Uterus (tissue), 4 donors: ENCODE measurements around the gene FOXK1. TPM values are rescaled to one million over a fixed set of nuclear protein-coding genes. Genes with fewer than 3 reads are reported as not detected.
A peak's percentile ranks its signal among the peaks of the same experiment; 100 is the strongest.

ENCODE experiments used
- DNase-seq, 2 donors: peaks; one replicate each; pipeline ENCODE4 v3.0.0-alpha.2; 2019 to 2020
- H3K27ac ChIP-seq, 2 donors: fragments of 200-600 bp; sonication (generic); 1 replicate in 1 of 2; 2 replicates in 1 of 2; pipeline ENCODE4 v1.5.1; 2016 to 2018
- H3K27me3 ChIP-seq, 2 donors: fragments of 200-600 bp; sonication (generic); one replicate each; pipeline ENCODE4 v1.5.1; 2018 to 2019; ENCODE audit warnings: control low read depth in 1 of 2
- H3K36me3 ChIP-seq, 2 donors: fragments of 200-600 bp; sonication (generic); one replicate each; pipeline ENCODE4 v1.5.1; 2019; ENCODE audit warnings: control low read depth in 1 of 2
- H3K4me1 ChIP-seq, 2 donors: fragments of 200-600 bp; sonication (generic); one replicate each; pipeline ENCODE4 v1.5.1; 2018 to 2019; ENCODE audit warnings: control low read depth in 1 of 2
- H3K4me3 ChIP-seq, 2 donors: fragments of 200-600 bp; sonication (generic); 1 replicate in 1 of 2; 2 replicates in 1 of 2; pipeline ENCODE4 v1.5.1; 2018 to 2019; ENCODE audit warnings: mild to moderate bottlenecking in 1 of 2
- H3K9me3 ChIP-seq, 2 donors: fragments of 200-600 bp; sonication (generic); one replicate each; pipeline ENCODE4 v1.5.1; 2019; ENCODE audit warnings: control low read depth in 1 of 2
- CTCF ChIP-seq, 4 experiments: fragments of 200-600 bp in 2 of 4; fragments of 450-650 bp in 2 of 4; sonication (generic) in 2 of 4; IDR thresholded peaks; one replicate each; pipeline ENCODE4 v1.5.1; 2016 to 2019; ENCODE audit warnings: antibody characterized with exemption in 4 of 4, mild to moderate bottlenecking in 2 of 4, moderate library complexity in 1 of 4
- POLR2A ChIP-seq, 2 donors: fragments of 450-650 bp; IDR thresholded peaks; one replicate each; pipeline ENCODE4 v1.6.1; 2016; ENCODE audit warnings: antibody characterized with exemption in 2 of 2, mild to moderate bottlenecking in 1 of 2, moderate library complexity in 1 of 2
- intact Hi-C: fragments of 100-400 bp; cut with DNase I; formaldehyde crosslinking; loops from one replicate; pipeline ENCODE4 v1.15.1; 2023; ENCODE audit warnings: low total_unique reads
- total RNA-seq, 4 donors: library from RNA; depleted of rRNA in 3 of 4; stranded (reverse); fragments of >200 nt in 3 of 4; gene quantifications; one replicate each; pipeline versions ENCODE4 v1.1.0 to v1.2.4, GENCODE V29; 2014 to 2023
- donor health status: DM: yes; HTN: yes; CAD: no.

The FOXK1 gene
- total RNA-seq, 4 donors from 2014 or later = 9.0 to 64.1 (median 21.5) TPM

- H3K36me3 ChIP-seq = no peaks in the 10 kb centered on the region
- TF ChIP-seq CTCF (IDR thresholded peaks at IDR 0.05) = peak; percentile 87 to 94 (median 90)
- TF ChIP-seq POLR2A (IDR thresholded peaks at IDR 0.05) = no peak
- DNase-seq = peak; percentile 80
- H3K27me3 ChIP-seq = no peaks in the 10 kb centered on the region
- peak overlapping the region; percentile 27 to 44 for H3K27ac ChIP-seq
- no peaks in the 10 kb centered on the region for H3K9me3 ChIP-seq
- H3K4me1 ChIP-seq = peaks cover under 1 to 5% of the 10 kb centered on the region in 2 donors
- no peak overlapping the region for H3K4me3 ChIP-seq
- intact Hi-C loops = no loop called here
These were observed 71.7 kb downstream of the FOXK1 start for GRCh38 chr7:4753598-4754432.

DNA sequence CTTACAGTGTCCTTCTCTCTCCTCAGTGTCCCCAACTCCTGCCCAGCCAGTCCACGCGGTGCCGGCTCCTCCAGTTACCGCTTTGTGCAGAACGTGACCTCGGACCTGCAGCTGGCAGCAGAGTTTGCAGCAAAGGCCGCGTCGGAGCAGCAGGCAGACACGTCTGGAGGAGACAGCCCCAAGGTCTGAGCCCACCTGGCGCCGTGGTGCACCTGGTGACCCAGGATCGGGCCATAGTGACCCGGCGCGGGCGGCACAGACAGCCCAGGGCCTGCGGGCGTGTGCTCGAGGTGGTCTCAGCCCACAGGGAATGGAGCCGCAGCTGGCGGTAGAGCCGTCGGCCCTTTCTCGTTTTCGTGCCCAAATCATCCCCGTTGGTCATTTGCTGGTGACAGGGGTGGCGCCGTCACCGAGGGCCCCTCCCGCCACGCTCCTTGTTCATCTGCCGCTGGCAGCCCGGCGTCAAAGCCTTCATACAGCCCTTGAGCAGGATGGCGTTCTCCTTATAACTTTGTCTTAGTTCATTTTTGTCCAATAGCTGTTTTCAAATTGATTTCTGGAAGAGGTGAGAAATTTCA is 72.4 kb downstream of the FOXK1 start:
- H3K27me3 ChIP-seq = no peaks in the 10 kb centered on the region
- TF ChIP-seq CTCF (IDR thresholded peaks at IDR 0.05) (no peak), POLR2A (IDR thresholded peaks at IDR 0.05) (no peak)
- H3K27ac ChIP-seq = no peak overlapping the region
- intact Hi-C loops = no loop called here
- peaks cover 0 to 5% of the 10 kb centered on the region in 2 donors for H3K4me1 ChIP-seq
- H3K9me3 ChIP-seq = no peaks in the 10 kb centered on the region
- H3K4me3 ChIP-seq = no peak overlapping the region
- DNase-seq = no peak
- H3K36me3 ChIP-seq = no peaks in the 10 kb centered on the region

DNA sequence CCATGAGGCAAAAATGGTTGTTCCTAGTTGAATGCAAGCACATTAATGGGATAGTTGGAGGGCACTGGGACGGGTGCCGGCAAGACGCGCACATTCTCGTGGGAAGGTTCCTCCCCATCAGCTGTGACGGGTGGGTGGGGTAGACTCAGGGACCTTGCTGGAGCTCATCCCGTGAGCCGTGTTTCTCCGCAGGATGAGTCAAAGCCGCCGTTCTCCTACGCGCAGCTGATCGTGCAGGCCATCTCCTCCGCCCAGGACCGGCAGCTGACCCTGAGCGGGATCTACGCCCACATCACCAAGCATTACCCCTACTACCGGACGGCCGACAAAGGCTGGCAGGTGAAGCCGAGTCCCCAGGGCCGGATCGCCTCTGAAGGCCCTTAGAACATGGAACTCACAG is 73.0 kb downstream of the FOXK1 start:
- no peak overlapping the region for H3K4me3 ChIP-seq
- intact Hi-C loops = no loop called here
- H3K4me1 ChIP-seq = peaks cover 0 to 5% of the 10 kb centered on the region in 2 donors
- H3K9me3 ChIP-seq = no peaks in the 10 kb centered on the region
- H3K36me3 ChIP-seq = no peaks in the 10 kb centered on the region
- no peak overlapping the region for H3K27ac ChIP-seq
- TF ChIP-seq POLR2A (IDR thresholded peaks at IDR 0.05) (no peak), CTCF (IDR thresholded peaks at IDR 0.05) (no peak)
- no peak for DNase-seq
- no peaks in the 10 kb centered on the region for H3K27me3 ChIP-seq

DNA sequence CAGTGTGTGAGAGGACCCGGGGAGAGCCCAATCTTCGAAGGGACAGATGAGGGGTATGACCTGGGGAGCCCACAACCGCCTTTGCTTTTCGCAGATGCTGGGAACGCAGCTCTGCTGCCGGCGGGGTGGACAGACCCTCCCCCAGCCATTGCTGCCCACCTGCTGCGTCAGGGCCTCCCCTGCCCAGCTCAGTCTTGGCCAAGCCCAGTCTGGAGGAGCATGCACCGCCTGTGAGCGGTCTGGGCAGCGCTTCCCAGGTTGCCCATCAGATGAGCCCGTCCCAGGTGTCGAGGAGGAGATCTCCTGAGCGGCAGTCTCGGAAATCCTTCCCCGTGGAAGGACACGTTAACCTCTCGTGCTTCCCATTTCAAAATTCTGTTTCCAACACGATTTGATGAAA is 76.0 kb downstream of the FOXK1 start:
- Histone ChIP-seq H3K36me3 (no peaks in the 10 kb centered on the region), H3K27ac (no peak overlapping the region), H3K9me3 (no peaks in the 10 kb centered on the region), H3K27me3 (no peaks in the 10 kb centered on the region), H3K4me1 (peaks cover 0 to 5% of the 10 kb centered on the region in 2 donors), H3K4me3 (no peak overlapping the region)
- TF ChIP-seq CTCF (IDR thresholded peaks at IDR 0.05) (no peak), POLR2A (IDR thresholded peaks at IDR 0.05) (no peak)
- DNase-seq = no peak
- intact Hi-C loops = no loop called here

GRCh38 chr7:4758791-4759190 is 76.7 kb downstream of the FOXK1 start:
- Histone ChIP-seq H3K4me3 (no peak overlapping the region), H3K27ac (no peak overlapping the region), H3K4me1 (no peaks in the 10 kb centered on the region), H3K36me3 (no peaks in the 10 kb centered on the region), H3K27me3 (no peaks in the 10 kb centered on the region), H3K9me3 (no peaks in the 10 kb centered on the region)
- intact Hi-C loops = no loop called here
- DNase-seq = no peak
- TF ChIP-seq POLR2A (IDR thresholded peaks at IDR 0.05) (no peak), CTCF (IDR thresholded peaks at IDR 0.05) (no peak)
